ENCODE measurements around the gene DMRT3.

DMRT3 gene

DNA sequence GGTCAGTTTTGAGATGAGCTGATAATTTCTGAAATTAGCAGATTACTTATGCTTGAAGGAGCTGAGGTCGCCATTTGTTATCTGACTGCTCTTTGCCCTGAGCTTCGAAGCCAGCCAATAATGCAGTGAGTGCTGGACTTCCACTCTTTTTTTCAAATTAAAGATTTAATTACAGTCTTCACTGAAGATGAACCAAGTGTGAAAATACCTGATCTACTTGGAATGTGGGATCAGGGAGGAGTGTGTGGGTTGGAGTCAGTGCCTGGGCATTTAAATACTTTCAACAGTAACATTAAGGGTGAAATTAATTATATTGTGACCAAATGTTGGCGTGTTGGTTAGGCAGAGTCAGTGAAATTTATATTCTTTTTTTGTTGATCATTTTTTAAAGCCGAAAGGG, 23.9 kb upstream of the DMRT3 start:
- no peaks in the 10 kb centered on the region for H3K36me3 ChIP-seq (ENCODE audit: control insufficient read depth, insufficient read depth, low read length)
- no peaks in the 10 kb centered on the region for H3K9me3 ChIP-seq (ENCODE audit: control insufficient read depth, insufficient read depth, low read depth, low read length)
- no peak overlapping the region for H3K27ac ChIP-seq (ENCODE audit: low read depth, low read length)

DNA sequence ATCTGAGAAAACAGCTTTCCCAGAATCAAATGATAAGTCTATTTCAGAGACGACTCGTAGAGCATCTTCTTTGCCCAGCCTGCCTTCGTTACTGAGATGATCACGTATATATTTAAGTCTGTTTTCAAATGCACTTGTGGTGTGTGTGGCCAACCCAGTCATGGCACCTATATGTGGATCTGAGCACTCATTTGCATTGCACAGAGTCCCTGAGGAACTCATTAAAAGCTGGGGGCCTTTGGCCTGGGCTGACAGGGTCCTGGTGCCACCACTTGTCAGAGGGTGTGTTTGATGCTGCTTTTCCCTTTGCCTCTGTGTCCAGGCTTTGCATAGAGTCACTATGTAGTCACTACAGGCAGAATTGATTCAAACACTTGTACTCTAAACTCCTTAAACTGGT, 17.4 kb upstream of the DMRT3 start:
- Histone ChIP-seq H3K9me3 (ENCODE audit: control insufficient read depth, insufficient read depth, low read depth, low read length) (no peaks in the 10 kb centered on the region), H3K36me3 (ENCODE audit: control insufficient read depth, insufficient read depth, low read length) (no peaks in the 10 kb centered on the region)

More for the DNA sequence above, 23.9 kb upstream of the DMRT3 start:
- Histone ChIP-seq H3K9ac (ENCODE audit: low read length) (no peak overlapping the region), H3K4me3 (ENCODE audit: low read depth, low read length) (no peak overlapping the region), H3K4me1 (ENCODE audit: control insufficient read depth, insufficient read depth, low read length) (no peaks in the 10 kb centered on the region), H3K27me3 (ENCODE audit: control insufficient read depth, insufficient read depth, low read length) (peaks cover 28% of the 10 kb centered on the region)

DNA sequence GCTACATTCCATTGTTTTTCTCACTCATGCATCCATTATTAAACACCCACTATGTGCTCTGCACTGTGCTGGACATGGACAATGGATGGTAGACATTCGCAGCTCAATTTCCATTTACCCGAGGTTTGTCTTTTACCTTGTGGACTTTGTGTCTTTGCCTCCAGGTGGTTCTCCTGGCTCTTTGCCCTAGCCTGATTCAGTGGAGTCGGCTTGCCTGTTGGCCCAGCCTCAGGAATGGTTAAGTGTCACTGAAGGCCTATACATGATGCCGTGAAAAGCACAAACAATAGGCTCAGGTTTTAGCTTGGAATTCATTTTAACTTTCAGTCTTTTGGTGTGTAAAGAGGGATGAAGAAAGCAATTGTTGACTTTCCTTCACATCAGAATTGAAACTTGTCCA, 16.5 kb upstream of the DMRT3 start:
- no peak overlapping the region for H3K4me3 ChIP-seq (ENCODE audit: low read depth, low read length)
- H3K36me3 ChIP-seq (ENCODE audit: control insufficient read depth, insufficient read depth, low read length): no peaks in the 10 kb centered on the region
- no peak overlapping the region for H3K27ac ChIP-seq (ENCODE audit: low read depth, low read length)
- no peaks in the 10 kb centered on the region for H3K4me1 ChIP-seq (ENCODE audit: control insufficient read depth, insufficient read depth, low read length)
- no peaks in the 10 kb centered on the region for H3K9me3 ChIP-seq (ENCODE audit: control insufficient read depth, insufficient read depth, low read depth, low read length)
- H3K27me3 ChIP-seq (ENCODE audit: control insufficient read depth, insufficient read depth, low read length): peaks cover 65% of the 10 kb centered on the region
- no peak overlapping the region for H3K9ac ChIP-seq (ENCODE audit: low read length)

More for the DNA sequence above, 17.4 kb upstream of the DMRT3 start:
- no peak overlapping the region for H3K9ac ChIP-seq (ENCODE audit: low read length)
- H3K27ac ChIP-seq (ENCODE audit: low read depth, low read length): no peak overlapping the region
- no peak overlapping the region for H3K4me3 ChIP-seq (ENCODE audit: low read depth, low read length)
- peaks cover 60% of the 10 kb centered on the region for H3K27me3 ChIP-seq (ENCODE audit: control insufficient read depth, insufficient read depth, low read length)
- no peaks in the 10 kb centered on the region for H3K4me1 ChIP-seq (ENCODE audit: control insufficient read depth, insufficient read depth, low read length)

DNA sequence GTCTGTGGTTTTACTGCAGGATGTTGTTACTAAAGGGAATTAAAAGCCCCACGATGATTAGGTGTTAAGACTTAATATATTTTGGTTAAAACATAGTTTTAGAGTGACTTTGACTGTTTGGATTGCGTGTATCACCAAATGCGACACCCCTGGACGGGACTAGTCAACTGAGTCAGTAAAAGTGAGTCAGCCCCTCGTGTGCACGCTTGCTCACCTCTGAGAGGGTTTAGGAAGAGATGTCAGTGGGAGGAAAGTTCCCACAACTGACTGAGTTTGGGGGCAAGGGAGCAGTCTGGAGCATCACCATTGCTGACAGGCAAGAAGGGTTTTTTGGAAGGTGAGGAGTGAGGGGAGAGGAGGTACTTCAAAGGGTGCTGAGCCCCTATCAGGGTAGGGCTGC, 14.4 kb upstream of the DMRT3 start:
- Histone ChIP-seq H3K27me3 (ENCODE audit: control insufficient read depth, insufficient read depth, low read length) (peaks cover 78% of the 10 kb centered on the region), H3K9ac (ENCODE audit: low read length) (no peak overlapping the region), H3K4me1 (ENCODE audit: control insufficient read depth, insufficient read depth, low read length) (0 out of 2 replicates have a peak, but pooled peaks cover 5% of the 10 kb centered on the region)

DNA sequence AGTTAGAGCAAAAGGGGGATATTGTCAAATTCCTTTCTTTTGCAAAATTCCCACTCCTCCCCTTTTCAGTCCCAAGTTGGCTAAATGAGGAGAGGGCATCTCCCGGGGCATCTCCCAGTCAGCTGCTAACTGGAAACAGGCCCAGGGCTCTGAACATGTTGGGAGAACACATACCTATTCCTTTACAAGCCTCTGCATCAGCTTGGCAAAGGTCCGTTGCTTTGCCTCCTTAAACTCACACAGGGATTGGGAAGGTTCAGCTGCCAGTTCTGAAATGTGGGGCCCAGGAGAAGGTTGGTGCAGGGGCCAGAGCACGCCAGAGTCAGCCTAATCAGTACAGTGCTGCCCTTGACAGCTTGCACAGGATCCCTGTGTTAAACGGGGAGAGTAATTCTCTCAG, 11.0 kb upstream of the DMRT3 start:
- H3K36me3 ChIP-seq (ENCODE audit: control insufficient read depth, insufficient read depth, low read length): no peaks in the 10 kb centered on the region
- no peaks in the 10 kb centered on the region for H3K9me3 ChIP-seq (ENCODE audit: control insufficient read depth, insufficient read depth, low read depth, low read length)
- H3K27me3 ChIP-seq (ENCODE audit: control insufficient read depth, insufficient read depth, low read length): peaks cover 98% of the 10 kb centered on the region
- H3K27ac ChIP-seq (ENCODE audit: low read depth, low read length): no peak overlapping the region
- peaks cover 22% of the 10 kb centered on the region for H3K4me1 ChIP-seq (ENCODE audit: control insufficient read depth, insufficient read depth, low read length)
- no peak overlapping the region for H3K4me3 ChIP-seq (ENCODE audit: low read depth, low read length)
- H3K9ac ChIP-seq (ENCODE audit: low read length): no peak overlapping the region

More for the DNA sequence above, 14.4 kb upstream of the DMRT3 start:
- Histone ChIP-seq H3K27ac (ENCODE audit: low read depth, low read length) (no peak overlapping the region), H3K36me3 (ENCODE audit: control insufficient read depth, insufficient read depth, low read length) (no peaks in the 10 kb centered on the region), H3K4me3 (ENCODE audit: low read depth, low read length) (no peak overlapping the region), H3K9me3 (ENCODE audit: control insufficient read depth, insufficient read depth, low read depth, low read length) (no peaks in the 10 kb centered on the region)

DNA sequence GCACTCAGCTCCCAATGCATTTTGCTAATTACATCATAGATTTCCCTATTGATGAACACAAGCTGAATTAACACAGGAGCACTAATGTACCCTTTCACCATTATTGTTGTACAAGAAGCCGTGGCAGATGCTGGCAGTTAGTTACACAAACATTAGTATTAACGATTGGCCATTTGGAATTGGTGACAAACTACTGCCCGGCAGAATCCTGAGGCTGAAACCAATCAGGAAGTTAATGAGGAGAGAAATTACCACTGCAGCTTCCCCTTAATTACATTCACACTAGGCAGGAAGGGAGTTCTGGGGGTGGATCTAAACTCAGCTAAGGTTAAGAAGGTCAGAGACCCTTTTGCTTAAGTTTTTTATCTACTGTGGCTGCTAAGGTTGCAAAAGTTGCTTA, 9.6 kb upstream of the DMRT3 start:
- Histone ChIP-seq H3K9me3 (ENCODE audit: control insufficient read depth, insufficient read depth, low read depth, low read length) (no peaks in the 10 kb centered on the region), H3K4me1 (ENCODE audit: control insufficient read depth, insufficient read depth, low read length) (peaks cover 25% of the 10 kb centered on the region), H3K36me3 (ENCODE audit: control insufficient read depth, insufficient read depth, low read length) (no peaks in the 10 kb centered on the region), H3K9ac (ENCODE audit: low read length) (no peak overlapping the region), H3K27me3 (ENCODE audit: control insufficient read depth, insufficient read depth, low read length) (peaks cover 97% of the 10 kb centered on the region), H3K27ac (ENCODE audit: low read depth, low read length) (no peak overlapping the region), H3K4me3 (ENCODE audit: low read depth, low read length) (no peak overlapping the region)

DNA sequence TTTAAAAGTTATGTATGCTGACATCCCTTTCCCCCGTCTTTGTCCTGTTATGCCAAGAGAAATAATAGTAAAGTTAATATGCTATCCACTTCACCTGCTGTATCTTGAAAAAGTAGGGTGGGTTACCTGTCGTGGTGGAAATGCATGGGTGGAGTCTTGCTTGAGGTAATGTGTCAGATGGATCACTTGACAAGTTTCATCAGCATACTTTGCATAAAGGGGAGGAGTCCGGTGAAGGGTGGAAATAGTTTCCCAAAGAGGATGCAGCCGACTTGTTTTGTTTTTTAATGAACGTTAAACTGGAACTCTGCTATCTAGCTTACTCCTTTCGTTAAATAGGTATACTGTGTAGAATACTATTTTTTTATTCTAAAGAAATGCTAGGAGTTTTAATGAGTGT, 9.0 kb upstream of the DMRT3 start:
- Histone ChIP-seq H3K27me3 (ENCODE audit: control insufficient read depth, insufficient read depth, low read length) (peaks cover 97% of the 10 kb centered on the region), H3K4me3 (ENCODE audit: low read depth, low read length) (peak overlapping the region; percentile 44), H3K9ac (ENCODE audit: low read length) (no peak overlapping the region), H3K36me3 (ENCODE audit: control insufficient read depth, insufficient read depth, low read length) (no peaks in the 10 kb centered on the region), H3K27ac (ENCODE audit: low read depth, low read length) (no peak overlapping the region), H3K9me3 (ENCODE audit: control insufficient read depth, insufficient read depth, low read depth, low read length) (no peaks in the 10 kb centered on the region), H3K4me1 (ENCODE audit: control insufficient read depth, insufficient read depth, low read length) (peaks cover 28% of the 10 kb centered on the region)

DNA sequence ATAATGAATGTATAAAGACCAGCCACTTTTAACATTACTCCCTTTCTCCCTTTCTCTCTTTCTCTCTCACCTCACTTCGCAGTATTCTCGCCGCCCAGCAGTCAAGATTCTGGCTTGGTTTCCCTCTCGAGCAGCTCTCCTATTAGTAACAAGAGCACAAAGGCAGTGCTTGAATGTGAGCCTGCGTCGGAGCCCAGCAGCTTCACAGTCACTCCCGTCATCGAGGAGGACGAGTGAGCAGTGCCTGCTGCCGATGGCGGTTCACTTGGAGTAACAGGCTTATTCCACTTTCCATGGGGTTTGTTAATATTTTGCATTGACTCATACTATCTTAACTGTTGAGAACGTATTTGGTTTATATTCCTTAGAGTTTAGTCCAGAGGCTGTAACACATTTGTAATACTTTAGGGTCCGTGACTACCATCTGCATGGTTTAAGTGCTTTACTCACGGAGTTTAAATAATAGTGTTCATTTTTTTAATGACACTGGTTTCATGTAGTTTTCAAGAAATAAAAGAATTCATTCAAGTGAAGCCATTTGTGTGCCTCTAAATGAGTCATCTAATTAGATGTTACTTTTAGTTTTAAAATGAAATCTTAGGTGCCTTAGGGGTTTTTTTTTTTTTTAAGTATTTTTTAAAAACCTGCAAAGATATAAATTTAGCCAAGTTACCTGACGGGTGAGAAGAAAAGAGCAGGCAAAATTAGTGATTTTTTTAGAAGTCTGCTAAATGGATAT, 8.4 kb upstream of the DMRT3 start:
- Histone ChIP-seq H3K4me3 (ENCODE audit: low read depth, low read length) (peak overlapping the region; percentile 44), H3K4me1 (ENCODE audit: control insufficient read depth, insufficient read depth, low read length) (peaks cover 34% of the 10 kb centered on the region), H3K27ac (ENCODE audit: low read depth, low read length) (no peak overlapping the region), H3K9me3 (ENCODE audit: control insufficient read depth, insufficient read depth, low read depth, low read length) (no peaks in the 10 kb centered on the region), H3K27me3 (ENCODE audit: control insufficient read depth, insufficient read depth, low read length) (peaks cover 97% of the 10 kb centered on the region), H3K9ac (ENCODE audit: low read length) (no peak overlapping the region), H3K36me3 (ENCODE audit: control insufficient read depth, insufficient read depth, low read length) (no peaks in the 10 kb centered on the region)

DNA sequence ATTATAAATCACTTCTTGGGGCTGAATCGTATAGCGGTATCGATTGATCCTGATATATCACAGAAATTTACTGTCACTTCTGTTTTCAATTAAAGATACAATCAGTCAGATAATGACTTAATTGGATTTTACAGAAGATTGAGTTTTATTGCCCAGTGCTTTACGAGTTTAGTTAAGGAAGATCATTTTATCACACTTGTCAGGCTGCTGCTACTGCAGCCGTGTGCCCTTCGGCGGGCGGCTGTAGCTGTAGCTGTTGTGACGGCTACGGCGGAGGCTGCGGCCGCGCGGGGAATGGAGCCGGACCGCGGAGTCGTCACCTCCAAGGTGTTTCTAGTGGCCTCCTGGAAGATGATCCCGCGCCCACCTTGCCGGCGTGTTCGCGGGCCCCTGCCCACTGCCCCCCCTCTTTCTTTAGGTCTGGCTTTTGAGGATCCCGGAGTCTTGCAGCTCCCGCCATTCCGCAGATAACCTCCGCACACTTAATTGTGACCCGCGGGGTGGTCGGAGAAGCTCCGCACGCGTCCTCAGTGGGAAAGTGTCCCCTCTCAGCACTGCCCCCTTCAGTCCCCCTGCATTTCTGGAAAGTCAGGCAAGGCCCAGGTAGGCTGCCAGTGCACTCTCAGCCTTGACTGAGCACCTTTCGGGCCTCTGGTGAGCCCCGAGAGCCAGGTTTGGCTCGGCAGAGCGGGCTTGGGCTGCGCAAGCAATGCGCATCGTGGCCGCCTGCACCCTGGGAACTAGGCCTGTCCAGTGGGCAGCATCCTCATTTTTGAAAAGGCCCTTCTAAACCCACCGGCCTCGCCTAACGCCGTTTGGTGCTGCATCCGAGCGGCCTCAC, 6.9 kb upstream of the DMRT3 start:
- Histone ChIP-seq H3K36me3 (ENCODE audit: control insufficient read depth, insufficient read depth, low read length) (no peaks in the 10 kb centered on the region), H3K9me3 (ENCODE audit: control insufficient read depth, insufficient read depth, low read depth, low read length) (no peaks in the 10 kb centered on the region), H3K4me3 (ENCODE audit: low read depth, low read length) (peak overlapping the region; percentile 67), H3K27me3 (ENCODE audit: control insufficient read depth, insufficient read depth, low read length) (peaks cover 99% of the 10 kb centered on the region), H3K27ac (ENCODE audit: low read depth, low read length) (no peak overlapping the region), H3K4me1 (ENCODE audit: control insufficient read depth, insufficient read depth, low read length) (peaks cover 42% of the 10 kb centered on the region), H3K9ac (ENCODE audit: low read length) (no peak overlapping the region)

DNA sequence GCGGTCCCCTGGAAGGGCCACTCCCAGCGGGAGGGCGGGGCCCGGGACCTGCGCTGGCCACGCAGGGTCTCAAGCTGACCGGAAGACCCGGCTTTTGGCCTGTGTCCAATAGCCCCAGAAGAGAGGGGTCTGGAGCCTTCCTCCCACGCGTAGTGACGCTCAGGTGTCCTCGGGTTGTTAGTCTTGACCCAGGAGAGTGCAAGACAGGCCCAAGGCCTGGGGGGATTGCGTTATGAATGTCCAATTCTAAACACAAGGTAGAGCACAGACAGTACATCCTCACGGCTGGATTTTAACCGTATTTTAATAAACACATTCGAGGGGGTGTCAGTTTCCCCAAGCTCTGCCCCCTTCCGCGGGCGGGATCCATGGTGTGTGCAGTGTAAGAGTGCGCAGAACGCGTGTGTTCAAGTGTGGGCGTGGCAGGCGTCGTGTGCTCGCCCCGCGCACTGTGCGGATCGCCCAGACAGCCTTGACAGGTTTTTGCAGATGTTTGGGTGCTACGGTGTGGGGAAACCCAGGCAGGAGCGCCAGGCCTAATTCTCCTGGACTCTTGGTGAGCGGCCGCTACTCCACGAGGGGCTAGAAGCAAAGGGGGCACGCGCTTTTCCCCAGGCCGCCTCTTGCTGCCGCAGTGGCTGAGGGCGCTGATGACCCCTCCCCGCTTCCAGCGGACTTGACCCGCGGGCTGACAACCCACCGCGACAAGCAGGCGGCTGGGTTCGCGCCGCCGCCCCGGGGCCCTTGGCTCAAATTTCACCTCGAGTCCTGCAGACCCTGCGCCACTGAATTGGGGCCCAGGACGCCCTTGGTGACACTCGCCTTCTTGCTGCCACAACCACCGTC, 6.1 kb upstream of the DMRT3 start:
- Histone ChIP-seq H3K27ac (ENCODE audit: low read depth, low read length) (no peak overlapping the region), H3K27me3 (ENCODE audit: control insufficient read depth, insufficient read depth, low read length) (peaks cover 99% of the 10 kb centered on the region), H3K9ac (ENCODE audit: low read length) (no peak overlapping the region), H3K36me3 (ENCODE audit: control insufficient read depth, insufficient read depth, low read length) (no peaks in the 10 kb centered on the region), H3K4me1 (ENCODE audit: control insufficient read depth, insufficient read depth, low read length) (peaks cover 45% of the 10 kb centered on the region), H3K4me3 (ENCODE audit: low read depth, low read length) (peak overlapping the region; percentile 67), H3K9me3 (ENCODE audit: control insufficient read depth, insufficient read depth, low read depth, low read length) (no peaks in the 10 kb centered on the region)
